ENCODE results near the gene NAPB.

Gene NAPB

DNA sequence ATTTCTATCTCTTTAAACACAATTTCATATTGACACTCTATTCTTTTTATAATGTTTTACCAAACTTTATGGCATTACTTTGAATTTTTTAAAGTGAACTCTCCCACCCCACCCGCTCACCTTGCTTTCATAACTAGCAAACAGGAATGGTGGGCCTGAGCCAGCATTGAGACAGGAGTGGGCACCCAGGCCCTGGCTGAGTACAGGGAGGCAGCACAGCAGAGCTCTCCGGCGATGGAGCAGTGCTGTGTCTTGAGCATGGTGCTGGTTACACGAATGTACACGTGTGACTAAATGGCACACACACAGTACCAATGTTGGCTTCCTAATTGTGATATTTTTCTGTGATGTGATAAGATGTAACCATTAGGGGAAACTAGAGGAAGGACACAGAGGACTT is 26.9 kb upstream of the NAPB start:
- no peak for DNase-seq (ENCODE audit: low spot score)
- TF ChIP-seq, protein P1, sequence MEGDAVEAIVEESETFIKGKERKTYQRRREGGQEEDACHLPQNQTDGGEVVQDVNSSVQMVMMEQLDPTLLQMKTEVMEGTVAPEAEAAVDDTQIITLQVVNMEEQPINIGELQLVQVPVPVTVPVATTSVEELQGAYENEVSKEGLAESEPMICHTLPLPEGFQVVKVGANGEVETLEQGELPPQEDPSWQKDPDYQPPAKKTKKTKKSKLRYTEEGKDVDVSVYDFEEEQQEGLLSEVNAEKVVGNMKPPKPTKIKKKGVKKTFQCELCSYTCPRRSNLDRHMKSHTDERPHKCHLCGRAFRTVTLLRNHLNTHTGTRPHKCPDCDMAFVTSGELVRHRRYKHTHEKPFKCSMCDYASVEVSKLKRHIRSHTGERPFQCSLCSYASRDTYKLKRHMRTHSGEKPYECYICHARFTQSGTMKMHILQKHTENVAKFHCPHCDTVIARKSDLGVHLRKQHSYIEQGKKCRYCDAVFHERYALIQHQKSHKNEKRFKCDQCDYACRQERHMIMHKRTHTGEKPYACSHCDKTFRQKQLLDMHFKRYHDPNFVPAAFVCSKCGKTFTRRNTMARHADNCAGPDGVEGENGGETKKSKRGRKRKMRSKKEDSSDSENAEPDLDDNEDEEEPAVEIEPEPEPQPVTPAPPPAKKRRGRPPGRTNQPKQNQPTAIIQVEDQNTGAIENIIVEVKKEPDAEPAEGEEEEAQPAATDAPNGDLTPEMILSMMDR (IDR thresholded peaks at IDR 0.05; ENCODE audit: extremely low read depth, missing control alignments) = no peak

DNA sequence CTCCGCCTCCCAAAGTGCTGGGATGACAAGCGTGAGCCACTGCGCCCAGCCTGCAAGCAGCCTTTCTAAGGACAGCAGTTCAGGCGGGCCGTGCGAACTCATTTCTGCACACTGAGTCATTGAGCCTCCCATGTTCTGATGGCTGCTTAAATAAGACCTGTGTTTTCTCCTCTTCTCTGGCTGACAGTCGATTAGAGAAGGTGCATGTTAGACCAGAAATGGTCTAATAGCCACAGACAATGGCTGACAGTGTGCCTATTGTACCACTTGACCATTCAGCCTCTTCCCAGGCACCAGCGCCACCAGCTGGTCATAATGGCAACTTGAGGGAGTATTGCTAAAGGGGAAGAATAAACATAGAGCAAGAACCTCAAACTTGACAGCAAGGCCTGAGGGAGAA is 25.2 kb upstream of the NAPB start:
- TF ChIP-seq, protein P1 (IDR thresholded peaks at IDR 0.05; ENCODE audit: extremely low read depth, missing control alignments) = peak; percentile 78
- peak; percentile 59 for DNase-seq (ENCODE audit: low spot score)

DNA sequence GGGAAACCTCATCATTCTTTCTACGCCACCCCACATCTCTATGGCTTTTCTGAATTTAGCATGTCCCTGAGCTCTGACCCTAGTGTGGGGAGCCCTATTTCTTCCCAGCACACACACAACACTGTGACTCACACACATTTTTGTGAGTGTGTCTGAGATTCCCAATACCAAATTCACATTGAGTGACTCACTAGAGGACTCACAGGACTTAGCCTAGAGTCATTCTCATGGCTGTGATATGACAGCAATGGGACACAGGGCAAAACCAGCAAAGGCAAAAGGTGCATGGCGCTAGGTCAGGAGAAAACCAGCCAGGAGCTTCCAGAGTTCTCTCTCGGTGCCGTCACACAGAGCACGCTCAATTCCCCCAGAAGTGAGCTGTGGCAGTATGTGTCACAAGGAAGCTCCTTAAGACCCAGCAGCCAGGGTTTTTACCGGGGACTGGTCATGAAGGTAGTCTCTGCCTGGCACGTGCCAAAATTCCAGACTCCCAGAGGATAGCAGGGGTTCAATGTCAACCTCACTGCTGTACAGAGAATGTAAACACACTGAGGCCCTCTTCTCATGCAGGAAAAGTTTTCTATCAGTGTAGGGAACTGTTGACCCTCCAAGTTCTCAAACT is 24.4 kb upstream of the NAPB start:
- TF ChIP-seq, protein P1 (IDR thresholded peaks at IDR 0.05; ENCODE audit: extremely low read depth, missing control alignments) = no peak

DNA sequence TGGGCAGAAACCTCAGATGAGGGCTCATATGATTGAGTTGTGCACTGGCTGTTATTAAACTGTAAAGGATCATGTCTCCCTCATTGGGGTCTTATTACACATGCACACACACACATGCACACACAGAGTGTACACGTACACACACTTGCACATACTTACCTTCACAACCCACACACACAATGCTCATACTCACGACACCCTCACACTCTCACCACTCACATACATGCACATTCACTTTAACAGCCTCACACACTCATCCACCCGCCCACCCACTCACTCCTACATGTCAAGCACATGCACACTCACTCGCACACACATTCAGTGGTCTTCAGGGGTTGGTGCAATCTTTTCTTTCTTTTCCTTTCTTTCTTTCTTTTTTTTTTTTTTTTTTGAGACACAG is 23.6 kb upstream of the NAPB start:
- DNase-seq (ENCODE audit: low spot score) = no peak
- TF ChIP-seq, protein P1 (IDR thresholded peaks at IDR 0.05; ENCODE audit: extremely low read depth, missing control alignments) = no peak

More for the DNA sequence above, 24.4 kb upstream of the NAPB start:
- DNase-seq (ENCODE audit: low spot score) = no peak

DNA sequence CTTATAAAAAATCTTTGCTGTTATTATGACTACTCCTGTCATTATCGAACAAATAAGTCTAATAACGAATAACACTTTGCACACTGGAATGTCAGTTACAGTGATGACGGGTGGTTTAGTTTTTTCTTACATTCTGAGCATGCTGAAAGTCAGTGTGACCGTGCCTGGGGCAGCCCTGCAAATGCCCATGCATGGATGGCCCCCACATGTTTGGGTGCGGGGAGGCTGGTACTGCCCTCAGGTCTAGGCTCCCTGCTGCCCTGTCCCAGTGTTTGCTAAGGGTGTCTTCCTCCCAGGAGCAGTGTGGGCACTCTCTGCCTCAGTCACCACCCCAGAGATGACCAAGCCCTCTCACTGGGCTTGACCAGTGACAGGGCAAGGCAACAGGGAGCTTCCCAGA is 21.1 kb upstream of the NAPB start:
- TF ChIP-seq, protein P1 (IDR thresholded peaks at IDR 0.05; ENCODE audit: extremely low read depth, missing control alignments) = no peak
- no peak for DNase-seq (ENCODE audit: low spot score)

DNA sequence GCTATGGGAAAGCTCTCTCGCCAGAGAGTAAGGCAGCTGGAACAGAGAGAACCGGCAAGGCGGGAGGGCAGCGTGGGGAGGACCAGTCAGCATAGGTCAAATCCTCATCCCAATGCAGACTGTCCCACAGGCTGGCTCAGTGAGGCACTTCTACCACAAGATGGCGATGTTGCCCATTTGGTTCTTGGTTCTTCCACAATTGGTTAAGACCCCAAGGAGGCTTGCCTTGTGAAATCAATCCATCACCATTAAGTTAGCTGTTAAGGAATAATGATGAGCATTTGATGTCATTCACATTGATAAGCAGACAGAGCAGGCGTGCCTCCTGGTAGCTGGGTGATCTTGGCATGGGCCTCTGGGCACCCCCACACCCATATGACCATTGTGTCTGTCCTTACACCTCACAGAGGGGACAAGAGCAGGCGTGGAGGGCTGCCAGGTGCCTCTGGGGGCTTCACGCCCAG is 20.6 kb upstream of the NAPB start:
- TF ChIP-seq, protein P1 (IDR thresholded peaks at IDR 0.05; ENCODE audit: extremely low read depth, missing control alignments) = peak; percentile 78
- peak; percentile 79 for DNase-seq (ENCODE audit: low spot score)

DNA sequence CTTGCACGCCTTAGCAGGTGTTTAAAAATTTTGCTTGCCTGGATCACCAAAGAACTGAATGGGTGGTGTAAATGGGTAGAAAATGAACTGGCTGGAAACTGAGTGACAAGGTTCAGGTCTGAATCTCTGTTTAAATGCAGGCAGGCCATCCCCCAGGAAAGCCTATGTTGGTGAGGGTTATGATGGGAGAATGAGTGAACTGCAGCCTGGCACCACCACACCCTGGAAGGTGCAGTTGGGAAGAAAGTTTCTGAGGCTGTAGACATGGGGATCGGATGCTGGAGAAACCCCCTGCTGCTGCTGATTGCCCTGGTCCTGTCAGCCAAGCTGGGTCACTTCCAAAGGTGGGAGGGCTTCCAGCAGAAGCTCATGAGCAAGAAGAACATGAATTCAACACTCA is 18.7 kb upstream of the NAPB start:
- TF ChIP-seq, protein P1 (IDR thresholded peaks at IDR 0.05; ENCODE audit: extremely low read depth, missing control alignments) = no peak
- DNase-seq (ENCODE audit: low spot score) = no peak
